Activated naive CD4-positive, alpha-beta T cell treated with anti-CD3 and anti-CD28 coated beads, Interleukin-2, amount 50 U/mL, for 72 hours (primary cell): ENCODE results near the gene HRH2. TPM values are rescaled to one million over a fixed set of nuclear protein-coding genes. Genes with fewer than 3 reads are reported as not detected.

Experiments used
- ATAC-seq, 2 donors: fragments of 150-1000 bp; cut with Tn5 transposase; 2 replicates each; pipeline ENCODE4 v1.10.0; 2021; ENCODE audit warnings: mild to moderate bottlenecking in 2 of 2, moderate library complexity in 2 of 2
- DNase-seq, 2 donors: peaks; one replicate each; pipeline ENCODE4 v3.0.0; 2021 to 2022; ENCODE audit warnings: low spot score in 2 of 2
- H3K27ac Mint-ChIP-seq, 2 donors: one replicate each; pipeline ENCODE4 v1.8.0; 2022; ENCODE audit warnings: mild to moderate bottlenecking in 2 of 2, mixed read lengths in 2 of 2
- H3K36me3 Mint-ChIP-seq, 2 donors: one replicate each; pipeline ENCODE4 v1.8.0; 2022; ENCODE audit warnings: mixed read lengths in 2 of 2
- H3K9me3 Mint-ChIP-seq, 2 donors: one replicate each; pipeline ENCODE4 v1.8.0; 2022; ENCODE audit warnings: mixed read lengths in 2 of 2
- total RNA-seq, 2 donors: library from RNA; stranded (reverse); gene quantifications; one replicate each; pipeline ENCODE4 v1.2.3, GENCODE V29; 2022

Gene HRH2
- total RNA-seq, 2 donors from 2014 or later: 13.7 to 28.8 TPM

GRCh38 chr5:175692235-175692995, 34.5 kb downstream of the HRH2 start:
- H3K36me3 Mint-ChIP-seq: peaks cover 0 to 8% of the 10 kb centered on the region in 2 donors
- ATAC-seq: no peak
- no peaks in the 10 kb centered on the region for H3K9me3 Mint-ChIP-seq
- DNase-seq: no peak
- no peak overlapping the region for H3K27ac Mint-ChIP-seq

GRCh38 chr5:175692996-175693710, 35.3 kb downstream of the HRH2 start:
- DNase-seq (no peak), ATAC-seq (no peak)
- Mint-ChIP-seq H3K9me3 (no peaks in the 10 kb centered on the region), H3K36me3 (peaks cover 4 to 8% of the 10 kb centered on the region in 2 donors), H3K27ac (peak overlapping the region in 1 of 2 donors; percentile 74)

DNA sequence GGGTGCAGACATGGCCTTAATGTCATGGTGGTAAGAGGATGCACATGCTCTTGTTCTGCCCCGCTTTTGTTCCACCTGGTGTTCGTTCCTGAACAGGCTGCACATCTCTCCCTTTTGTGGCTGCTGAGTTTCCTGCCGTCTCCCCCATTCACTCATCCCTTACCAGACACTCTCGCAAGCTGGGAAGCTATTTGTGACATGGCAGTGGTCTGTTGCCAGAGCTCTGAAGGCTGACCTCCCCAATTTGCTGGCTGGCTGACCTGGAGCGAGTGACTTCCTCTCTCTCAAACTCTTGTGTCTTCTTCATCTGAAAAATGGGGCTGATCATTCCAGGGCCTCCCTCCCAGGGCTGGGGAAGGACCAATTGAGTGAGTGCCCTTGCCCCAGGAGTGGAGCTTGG, 35.9 kb downstream of the HRH2 start:
- no peak for ATAC-seq
- no peak for DNase-seq
- no peaks in the 10 kb centered on the region for H3K9me3 Mint-ChIP-seq
- peaks cover 6 to 8% of the 10 kb centered on the region in 2 donors for H3K36me3 Mint-ChIP-seq
- peak overlapping the region; percentile 74 to 87 for H3K27ac Mint-ChIP-seq

- Mint-ChIP-seq H3K36me3 (peaks cover 6 to 8% of the 10 kb centered on the region in 2 donors), H3K9me3 (no peaks in the 10 kb centered on the region), H3K27ac (peak overlapping the region; percentile 87 to 91)
- ATAC-seq (no peak), DNase-seq (no peak)
Measured at GRCh38 chr5:175694371-175695160, 36.7 kb downstream of the HRH2 start.

GRCh38 chr5:175695161-175696126, 37.6 kb downstream of the HRH2 start:
- peak overlapping the region; percentile 91 to 93 for H3K27ac Mint-ChIP-seq
- H3K36me3 Mint-ChIP-seq: peaks cover 6 to 7% of the 10 kb centered on the region in 2 donors
- no peaks in the 10 kb centered on the region for H3K9me3 Mint-ChIP-seq
- no peak for DNase-seq
- peak in 1 of 2 donors; percentile 8 for ATAC-seq

GRCh38 chr5:175696139-175696854, 38.4 kb downstream of the HRH2 start:
- H3K9me3 Mint-ChIP-seq: no peaks in the 10 kb centered on the region
- peaks cover 0 to 6% of the 10 kb centered on the region in 2 donors for H3K36me3 Mint-ChIP-seq
- peak; percentile 82 to 88 for ATAC-seq
- peak overlapping the region; percentile 91 for H3K27ac Mint-ChIP-seq
- peak; percentile 74 to 82 for DNase-seq

DNA sequence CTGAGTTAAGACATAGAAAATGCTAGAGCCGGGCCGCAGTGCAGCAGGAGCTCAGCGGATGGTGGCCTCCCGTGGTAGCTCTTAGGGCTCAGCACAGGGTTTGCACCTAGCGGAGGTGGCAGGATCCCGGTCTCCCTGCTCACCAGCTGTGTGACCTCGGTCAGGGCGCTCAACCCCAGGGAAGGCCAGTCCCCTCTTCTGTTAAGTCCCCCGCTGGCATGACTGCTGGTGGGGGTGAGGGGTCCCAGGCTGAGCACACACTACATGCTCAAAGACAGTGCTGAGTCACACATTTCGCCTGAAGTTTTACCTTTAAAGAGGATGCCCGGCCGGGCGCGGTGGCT, 39.0 kb downstream of the HRH2 start:
- peak overlapping the region; percentile 91 for H3K27ac Mint-ChIP-seq
- ATAC-seq (no peak), DNase-seq (peak in 1 of 2 donors; percentile 57)
- no peaks in the 10 kb centered on the region for H3K9me3 Mint-ChIP-seq
- H3K36me3 Mint-ChIP-seq: peaks cover 1 to 11% of the 10 kb centered on the region in 2 donors

GRCh38 chr5:175697846-175698245, 40.0 kb downstream of the HRH2 start:
- peaks cover 7 to 13% of the 10 kb centered on the region in 2 donors for H3K36me3 Mint-ChIP-seq

DNA sequence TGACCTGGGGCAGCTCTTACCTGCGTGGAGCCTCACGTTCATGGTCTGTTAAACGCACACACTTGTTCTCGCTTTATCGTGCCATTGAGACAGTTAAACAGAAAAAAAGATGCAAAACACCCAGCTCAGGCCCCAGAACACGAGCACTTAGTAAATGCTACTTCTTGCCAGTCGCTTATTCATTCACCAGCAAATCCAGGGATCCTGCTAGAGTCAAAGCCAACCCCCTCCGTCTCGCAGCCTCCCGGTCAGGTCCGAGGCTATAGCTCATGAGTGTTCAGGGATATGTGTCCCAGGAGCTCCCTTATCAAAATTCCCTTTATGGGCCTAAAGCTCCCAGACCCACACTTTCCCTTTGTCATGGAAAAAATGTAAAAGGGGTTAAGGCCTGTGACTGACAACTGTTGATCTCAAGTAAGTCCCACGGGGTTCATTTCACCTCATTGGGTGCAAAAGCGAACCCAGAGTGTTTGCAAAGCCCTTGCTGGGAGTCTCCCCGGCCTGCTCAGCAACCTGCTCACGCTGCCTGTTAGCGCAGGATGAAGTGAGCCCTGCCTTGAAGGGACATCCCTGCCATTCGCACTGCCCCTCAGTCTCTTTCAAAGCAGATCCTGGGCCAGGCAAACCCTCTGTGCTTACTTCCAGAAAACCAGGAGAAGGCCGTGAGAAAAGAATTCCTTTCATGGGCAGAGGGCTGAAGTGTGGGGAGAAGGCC, 40.7 kb downstream of the HRH2 start:
- ATAC-seq (no peak), DNase-seq (no peak)
- no peaks in the 10 kb centered on the region for H3K9me3 Mint-ChIP-seq
- no peak overlapping the region for H3K27ac Mint-ChIP-seq
- peaks cover 7 to 13% of the 10 kb centered on the region in 2 donors for H3K36me3 Mint-ChIP-seq

More at GRCh38 chr5:175697846-175698245, 40.0 kb downstream of the HRH2 start:
- ATAC-seq: no peak
- H3K9me3 Mint-ChIP-seq: no peaks in the 10 kb centered on the region
- peak in 1 of 2 donors; percentile 16 for DNase-seq
- H3K27ac Mint-ChIP-seq: peak overlapping the region in 1 of 2 donors; percentile 26

DNA sequence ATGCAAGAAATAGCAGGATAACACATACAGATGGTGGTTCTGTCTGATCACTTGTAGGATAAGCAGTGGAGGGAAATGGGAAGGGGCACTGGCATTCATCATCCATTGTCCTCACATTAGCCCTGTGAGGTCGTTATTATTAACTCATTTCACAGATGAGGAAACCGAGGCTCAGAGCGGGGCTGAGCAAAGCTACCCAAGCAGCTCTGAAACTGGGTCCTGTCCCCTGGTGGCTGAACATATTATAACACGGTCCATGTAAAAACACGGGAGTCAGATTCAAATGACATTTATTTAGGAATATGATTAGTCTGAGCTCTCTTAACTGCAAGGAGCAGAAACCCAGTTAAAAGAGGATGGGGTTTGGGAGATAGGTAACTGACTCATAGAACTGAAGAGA, 43.1 kb downstream of the HRH2 start:
- peaks cover 7 to 13% of the 10 kb centered on the region in 2 donors for H3K36me3 Mint-ChIP-seq
- no peak for ATAC-seq
- no peak for DNase-seq
- H3K27ac Mint-ChIP-seq: no peak overlapping the region
- no peaks in the 10 kb centered on the region for H3K9me3 Mint-ChIP-seq

GRCh38 chr5:175701797-175702196, 43.9 kb downstream of the HRH2 start:
- DNase-seq (no peak), ATAC-seq (no peak)
- no peaks in the 10 kb centered on the region for H3K9me3 Mint-ChIP-seq
- H3K27ac Mint-ChIP-seq: no peak overlapping the region
- H3K36me3 Mint-ChIP-seq: peaks cover 7 to 13% of the 10 kb centered on the region in 2 donors

DNA sequence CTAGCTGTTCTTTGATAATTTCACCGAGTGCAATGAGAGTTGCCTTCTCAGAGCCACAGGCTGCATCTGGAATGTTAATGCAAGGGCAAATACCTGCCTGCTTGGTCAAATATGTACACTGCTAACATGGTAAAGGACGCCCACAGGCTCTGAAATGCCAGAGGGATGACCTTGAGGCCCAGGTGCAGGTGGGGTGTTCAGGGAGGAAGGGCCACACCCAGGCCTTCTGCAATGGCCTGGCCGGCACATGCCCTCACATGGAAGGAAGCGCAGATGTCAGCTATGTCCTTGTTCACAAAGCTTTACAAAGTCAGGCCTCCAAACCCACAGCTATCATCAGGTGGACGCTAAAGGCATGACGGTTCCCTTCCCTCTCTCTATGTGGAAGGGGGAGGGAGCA, 48.6 kb downstream of the HRH2 start:
- H3K27ac Mint-ChIP-seq: no peak overlapping the region
- no peak for DNase-seq
- H3K36me3 Mint-ChIP-seq: peaks cover 6 to 24% of the 10 kb centered on the region in 2 donors
- no peak for ATAC-seq
- peaks cover 0 to 3% of the 10 kb centered on the region in 2 donors for H3K9me3 Mint-ChIP-seq

- no peak for ATAC-seq
- Mint-ChIP-seq H3K36me3 (peaks cover 0 to 18% of the 10 kb centered on the region in 2 donors), H3K27ac (peak overlapping the region in 1 of 2 donors; percentile 40), H3K9me3 (peaks cover 0 to 6% of the 10 kb centered on the region in 2 donors)
- no peak for DNase-seq
Measured at GRCh38 chr5:175707751-175708375, 50.0 kb downstream of the HRH2 start.

- peaks cover 0 to 26% of the 10 kb centered on the region in 2 donors for H3K36me3 Mint-ChIP-seq
- DNase-seq (no peak), ATAC-seq (peak in 1 of 2 donors; percentile 28)
Measured at GRCh38 chr5:175709276-175709781, 51.5 kb downstream of the HRH2 start.

More at GRCh38 chr5:175709276-175709781, 51.5 kb downstream of the HRH2 start:
- Mint-ChIP-seq H3K27ac (peak overlapping the region; percentile 24 to 61), H3K9me3 (peaks cover 0 to 7% of the 10 kb centered on the region in 2 donors)
